GM19043 (cell line): ENCODE results near the gene AGER.
"Not testable (repeated sequence)": the region's sequence is repeated elsewhere in the genome, so short reads cannot be mapped to it uniquely, and the experiment has no call there.

Source experiments
- ATAC-seq: cut with Tn5 transposase; IDR thresholded peaks from one replicate; pipeline ENCODE4 v1.9.1; 2021; ENCODE audit warnings: low read depth; ENCODE audit not compliant: unreplicated experiment

AGER gene

DNA sequence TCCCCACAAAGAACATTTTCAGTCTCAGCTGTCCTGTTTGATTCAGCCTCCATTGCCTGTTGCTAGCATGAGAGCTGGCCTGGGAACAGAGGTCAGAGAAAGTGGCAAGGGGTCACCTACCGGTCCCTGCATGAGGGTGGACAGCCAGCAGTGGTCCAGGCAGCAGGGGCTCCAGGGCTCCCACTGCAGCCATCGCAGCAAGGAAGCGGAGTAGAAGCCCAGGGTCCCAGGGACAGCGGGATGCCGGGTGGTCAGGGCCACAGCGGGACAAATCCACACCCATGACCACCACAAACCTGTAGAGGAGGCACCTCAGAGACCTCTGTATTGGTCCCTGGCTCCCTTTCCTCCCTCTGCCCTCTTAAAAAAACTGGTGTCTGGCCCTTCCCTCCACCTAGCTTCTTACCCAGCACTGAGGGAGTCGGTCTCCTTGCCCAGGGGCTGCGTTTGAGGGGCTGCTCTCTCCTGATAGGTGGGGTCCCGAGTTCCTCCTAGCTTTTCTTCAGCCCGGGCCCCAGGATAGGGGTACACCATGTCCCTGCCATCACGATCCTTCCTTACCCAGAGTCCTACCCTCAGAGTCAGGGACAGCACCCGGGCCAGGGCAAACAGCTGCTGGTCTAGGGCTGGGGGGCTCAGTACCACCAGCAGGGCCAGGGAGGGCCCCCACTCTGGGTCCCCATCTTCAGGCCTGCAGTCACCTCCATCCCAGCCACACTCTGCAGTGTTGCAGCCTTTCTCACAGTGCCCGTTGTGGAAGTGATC, 16.8 kb upstream of the AGER start:
- ATAC-seq, result no peak

DNA sequence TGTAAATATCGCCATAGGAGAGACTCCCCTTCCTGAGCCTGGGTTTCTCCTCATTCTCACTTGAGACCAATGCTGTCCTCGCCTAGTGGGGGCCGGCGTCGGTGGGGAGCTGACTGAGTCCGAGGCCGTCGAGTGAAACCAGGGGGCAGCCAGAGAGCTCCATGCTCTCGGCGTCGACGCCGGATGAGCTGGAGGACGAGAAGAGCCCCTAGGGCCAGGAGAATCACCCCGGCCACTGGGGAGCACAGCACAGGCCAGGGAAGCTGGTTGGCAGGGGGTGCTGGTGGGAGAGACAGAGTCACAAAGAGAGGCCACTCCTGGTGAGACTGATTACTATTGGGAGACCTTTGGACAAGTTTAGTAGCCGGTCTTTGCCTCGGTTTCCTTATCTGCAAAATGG, 14.8 kb upstream of the AGER start:
- ATAC-seq, result no peak

DNA sequence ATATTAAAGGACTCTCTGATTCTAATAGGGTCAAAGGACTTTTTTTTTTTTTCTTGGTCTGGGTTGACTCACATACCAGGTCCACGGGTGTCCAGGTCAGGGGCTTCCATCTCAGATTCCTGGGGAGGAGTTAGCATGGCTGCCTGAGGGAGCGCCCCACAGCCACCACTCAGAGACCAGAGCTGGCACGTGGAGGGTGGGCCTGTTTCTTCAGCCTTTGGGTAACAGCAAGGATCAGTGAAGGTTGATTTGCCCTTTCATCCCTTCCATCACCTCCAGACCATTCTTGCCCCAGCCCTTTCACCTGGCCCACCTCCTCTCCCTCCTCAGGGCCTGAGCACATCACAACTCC, 14.3 kb upstream of the AGER start:
- ATAC-seq, result no peak

DNA sequence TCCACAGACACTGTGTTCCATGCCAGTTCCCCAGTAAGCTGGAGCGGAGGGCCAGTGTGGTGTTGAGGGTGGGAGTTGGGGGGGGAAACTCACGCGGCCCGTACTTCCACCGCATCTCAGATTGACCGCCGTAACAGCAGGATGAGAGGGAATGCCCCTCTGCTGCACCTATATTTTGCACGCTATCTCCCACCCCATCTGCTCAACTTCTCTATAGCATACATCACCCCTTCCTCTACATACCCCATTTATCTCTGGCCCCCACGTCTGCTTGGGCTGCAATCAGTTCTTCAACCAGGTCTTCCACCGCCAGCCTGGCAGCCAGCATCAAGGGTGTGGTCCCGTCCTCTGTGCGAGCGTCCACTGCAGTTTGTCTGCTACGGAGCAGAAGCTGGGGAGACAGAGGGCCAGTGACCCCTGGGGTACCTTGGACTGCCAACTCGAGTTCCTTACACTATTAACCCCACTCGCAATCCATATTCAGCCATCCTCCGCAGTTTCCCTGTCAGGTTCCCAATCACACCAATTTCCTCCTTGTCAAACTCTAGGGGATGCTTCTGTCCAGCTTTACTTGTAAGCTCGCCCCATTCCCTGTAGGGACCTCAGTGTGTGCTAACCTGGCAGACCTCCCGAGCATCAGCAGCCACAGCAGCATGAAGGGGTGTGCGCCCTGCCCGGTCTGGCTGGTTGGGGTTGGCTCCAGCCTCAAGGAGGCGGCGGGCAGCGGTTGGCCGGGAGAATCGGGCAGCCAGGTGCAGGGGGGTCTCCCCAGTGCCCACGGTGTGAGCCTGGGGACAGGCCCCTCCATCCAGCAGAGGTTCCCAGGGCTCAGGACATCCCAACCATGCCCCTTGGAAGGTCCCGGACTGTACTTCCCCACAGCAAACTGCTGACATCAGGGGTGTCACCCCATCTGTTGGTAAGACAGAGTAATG, 12.9 kb upstream of the AGER start:
- ATAC-seq, result no peak

DNA sequence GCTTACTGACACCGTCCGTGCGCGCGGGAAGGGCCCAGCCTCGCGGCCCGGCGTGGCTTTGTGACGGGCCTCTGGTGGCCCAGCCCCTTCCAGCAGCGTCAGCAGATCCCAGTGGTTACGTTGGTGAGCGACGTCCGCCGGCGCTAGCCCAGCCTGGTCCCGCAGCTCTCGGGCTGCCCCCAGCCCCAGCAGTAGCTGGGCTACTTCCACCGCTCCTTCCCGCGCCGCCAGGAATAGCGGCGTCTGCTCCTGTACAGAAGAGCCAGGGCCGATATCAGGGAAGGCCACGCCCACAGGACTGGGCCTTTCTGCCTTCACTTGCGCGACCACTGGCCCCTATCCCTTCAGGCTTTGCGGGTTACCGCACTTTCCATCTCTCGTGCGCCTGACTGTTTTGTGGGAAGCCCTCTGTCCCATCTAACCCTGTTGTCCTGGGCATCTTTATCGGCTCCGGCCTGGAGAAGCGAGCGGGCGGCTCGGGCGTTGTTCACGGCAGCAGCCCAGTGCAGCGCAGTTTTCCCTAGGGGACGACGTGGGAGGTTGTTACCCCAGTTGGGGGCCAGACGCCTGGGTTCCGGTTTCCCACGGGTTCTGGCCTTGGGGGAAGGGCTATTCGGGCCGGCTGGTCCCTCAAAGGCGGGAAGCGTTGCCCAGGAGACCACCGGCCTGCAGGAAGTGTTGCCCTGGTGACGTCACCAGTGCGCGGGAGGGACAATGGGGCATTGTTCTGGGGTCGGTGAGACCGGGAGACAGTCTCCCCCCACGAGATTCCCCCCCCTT, 12.0 kb upstream of the AGER start:
- peak; percentile 69 for ATAC-seq

DNA sequence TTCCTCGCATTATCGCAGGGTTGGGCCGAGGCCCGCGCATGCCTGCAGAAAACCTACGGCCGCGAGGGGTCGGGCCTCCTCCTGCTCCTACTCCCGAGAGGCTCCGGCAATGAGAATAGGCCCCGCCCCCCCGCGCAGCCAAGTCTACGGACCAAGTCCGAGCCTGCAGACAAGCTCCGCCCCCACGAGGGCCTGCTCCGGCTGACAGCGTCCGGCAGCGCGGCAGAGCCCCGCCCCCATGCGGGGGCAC, 11.5 kb upstream of the AGER start:
- no peak for ATAC-seq

DNA sequence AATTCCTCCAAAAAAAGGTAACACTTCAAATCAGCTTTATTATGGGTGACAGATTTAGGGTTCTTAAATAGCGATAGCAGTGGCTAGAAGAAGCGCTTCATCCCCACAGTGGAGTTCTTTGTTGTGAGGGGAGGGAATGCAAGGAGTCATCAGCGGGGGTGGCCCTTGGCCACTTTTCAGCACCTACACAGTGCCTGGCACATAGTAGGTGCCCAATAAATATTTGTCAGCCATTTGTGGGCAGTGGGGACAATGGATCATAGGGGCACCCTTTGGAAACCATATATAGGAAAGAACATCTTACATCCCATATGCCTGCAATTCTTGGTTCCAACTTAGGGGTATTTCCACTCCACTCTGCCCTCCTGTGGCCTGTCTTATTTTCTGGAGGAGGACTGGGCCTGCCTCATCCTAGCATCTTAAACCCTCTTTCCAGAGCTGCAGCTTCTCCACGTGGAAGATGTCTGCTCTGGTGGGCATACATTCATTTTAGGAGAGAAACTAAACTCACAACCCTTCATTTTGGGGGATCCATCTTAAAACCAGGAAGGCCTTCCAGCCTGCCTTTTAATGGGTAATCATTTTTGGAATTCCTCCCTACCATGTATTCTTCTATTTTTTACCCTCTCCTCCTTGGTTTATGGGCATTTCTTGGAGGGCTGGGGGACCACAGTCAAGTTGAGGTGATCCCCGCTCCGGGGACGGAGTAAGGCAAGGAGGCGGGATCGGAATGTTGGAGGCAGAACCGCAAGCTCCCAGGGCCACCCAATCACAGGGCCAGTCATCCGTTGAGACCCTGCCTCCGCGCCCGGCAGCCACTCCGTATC, 11.0 kb upstream of the AGER start:
- no peak for ATAC-seq

DNA sequence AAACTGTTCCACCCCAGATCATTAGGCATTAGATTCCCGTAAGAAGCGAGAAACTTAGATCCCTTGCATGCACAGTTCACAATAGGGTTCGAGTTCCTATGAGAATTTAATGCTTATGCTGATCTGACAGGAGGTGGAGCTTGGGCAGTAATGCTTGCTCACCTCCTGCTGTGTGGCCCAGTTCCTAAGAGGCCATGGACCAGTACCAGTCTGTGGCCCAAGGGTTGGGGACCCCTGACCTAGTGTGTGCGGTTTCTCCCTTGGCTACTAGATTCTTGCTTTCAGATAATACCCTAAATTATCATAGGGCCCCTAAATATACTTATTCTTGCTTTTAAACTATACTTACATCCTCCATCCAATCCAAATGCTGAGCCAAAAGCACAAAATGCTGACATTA, 10.3 kb upstream of the AGER start:
- ATAC-seq, result no peak

DNA sequence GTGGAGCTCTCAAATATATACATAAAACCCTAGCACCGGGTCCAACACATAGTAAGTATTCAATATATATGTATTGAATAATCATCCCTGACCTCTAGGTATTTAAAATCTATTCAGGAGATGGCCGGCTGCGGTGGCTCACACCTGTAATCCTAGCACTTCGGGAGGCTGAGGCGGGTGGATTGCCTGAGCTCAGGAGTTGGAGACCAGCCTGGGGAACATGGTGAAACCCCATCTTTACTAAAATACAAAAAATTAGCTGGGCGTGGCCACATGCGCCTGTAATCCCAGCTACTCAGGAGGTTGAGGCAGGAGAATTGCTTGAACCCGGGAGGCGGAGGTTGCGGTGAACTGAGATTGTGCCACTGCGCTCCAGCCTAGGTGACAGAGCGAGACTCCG, 9.0 kb upstream of the AGER start:
- not testable (repeated sequence) for ATAC-seq

DNA sequence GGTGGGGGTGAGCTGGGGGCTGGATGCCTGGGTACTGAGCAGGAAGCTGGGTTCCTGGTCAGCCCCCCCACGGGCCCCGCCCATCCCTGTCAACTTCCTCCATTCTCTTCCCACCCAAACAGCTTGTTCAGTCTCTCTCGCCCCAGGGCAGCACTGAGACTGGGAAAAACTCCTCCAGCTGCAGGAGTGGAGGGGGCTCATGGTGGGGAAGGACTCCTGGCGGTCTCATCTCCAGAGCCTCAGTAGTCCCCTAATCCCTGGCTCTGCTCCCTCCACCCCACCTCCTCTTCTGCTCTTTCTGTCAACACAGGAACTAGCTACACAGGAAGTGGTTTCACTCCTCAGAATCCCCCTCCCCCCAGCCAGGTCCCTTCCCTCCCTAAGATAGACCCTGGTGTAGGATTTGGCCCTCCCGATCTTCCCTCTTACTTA, 8.6 kb upstream of the AGER start, which contains the start of gene GPSM3:
Gene GPSM3 (minus strand): TSS at position 36 of the 432 bp plus-strand sequence. CDS start 130 bp downstream, outside the sequence.
- ATAC-seq, result no peak

DNA sequence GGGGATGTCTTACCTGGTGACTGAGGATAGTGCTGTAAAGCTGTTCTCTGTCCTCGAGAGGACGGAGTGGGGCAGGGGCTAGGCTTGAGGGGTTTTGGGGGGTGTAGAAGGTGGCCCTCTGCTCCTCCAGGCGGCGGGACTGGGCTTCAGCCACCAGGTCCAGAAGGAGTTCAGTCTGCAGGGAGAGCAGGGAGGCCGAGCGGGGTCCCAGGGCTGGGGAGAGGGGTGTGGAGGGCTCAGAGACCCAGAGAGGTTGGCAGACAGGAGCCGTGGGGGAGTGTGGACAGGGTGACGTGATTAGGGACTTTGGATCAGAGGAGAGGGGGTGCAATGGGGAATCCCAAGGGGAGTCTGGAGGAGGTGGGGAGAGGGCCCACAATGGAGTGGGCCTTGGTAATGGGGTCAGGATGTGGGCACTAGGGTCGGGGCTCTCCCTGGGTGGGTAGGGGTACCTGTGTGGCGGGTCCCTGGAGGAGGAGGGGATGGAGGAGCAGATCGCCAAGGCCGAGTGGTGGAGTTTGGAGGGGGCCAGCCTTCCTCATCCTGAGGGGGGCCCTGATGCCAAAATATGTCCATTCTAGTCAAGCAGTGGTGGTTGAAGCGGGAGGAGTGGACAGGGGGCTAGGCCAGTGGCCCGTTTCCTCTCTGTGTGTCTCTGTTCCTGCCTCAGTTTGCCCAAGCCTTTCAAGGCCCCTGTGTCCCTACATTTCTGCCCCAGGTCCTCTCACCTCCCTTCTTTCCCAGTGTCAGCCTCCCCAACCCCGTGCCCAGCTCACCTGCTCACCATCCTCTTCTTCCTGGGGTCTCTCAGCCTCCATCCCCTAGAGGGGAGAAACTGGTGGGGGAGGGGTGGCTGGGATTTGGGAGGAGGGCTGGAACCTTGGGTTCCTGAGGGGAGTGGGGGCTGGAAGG, 7.9 kb upstream of the AGER start:
- no peak for ATAC-seq

DNA sequence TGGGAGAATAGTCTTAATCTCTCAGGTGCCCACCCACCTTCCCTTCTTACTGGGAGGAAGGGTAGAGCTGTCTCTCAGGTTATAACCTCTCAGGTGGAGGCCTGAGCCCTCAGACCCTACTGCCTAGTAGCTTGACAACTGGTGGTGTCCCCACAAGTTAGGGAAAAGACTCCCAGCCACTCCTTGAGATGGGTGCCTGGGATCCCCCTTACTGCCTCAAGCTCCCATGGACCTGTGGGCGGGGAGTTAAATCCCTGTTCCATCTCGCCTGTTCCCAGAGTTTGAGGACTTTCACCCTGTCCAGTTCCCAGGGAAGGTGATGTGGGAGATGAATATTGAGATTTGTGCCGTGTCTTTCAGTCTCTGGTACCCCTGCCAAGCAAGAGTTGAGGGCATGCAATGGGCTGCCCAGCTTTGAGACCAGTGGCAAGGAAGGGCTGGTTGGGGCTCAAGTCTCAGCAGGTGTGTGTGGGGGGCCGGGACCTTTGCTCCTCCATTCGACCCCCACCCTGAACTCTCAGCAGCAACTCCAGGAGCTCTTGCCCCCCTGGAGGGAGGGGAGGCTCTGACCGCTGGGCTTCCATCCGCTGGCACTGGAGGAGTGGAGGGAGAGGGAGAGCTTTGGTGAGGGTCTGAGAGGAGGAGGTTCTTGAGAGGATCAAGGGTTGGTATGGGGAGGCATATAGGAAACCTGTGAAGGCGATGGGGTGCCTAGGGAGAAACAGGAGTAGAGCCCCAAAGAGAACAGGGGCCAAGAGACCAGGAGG, 7.0 kb upstream of the AGER start:
- ATAC-seq, result no peak

DNA sequence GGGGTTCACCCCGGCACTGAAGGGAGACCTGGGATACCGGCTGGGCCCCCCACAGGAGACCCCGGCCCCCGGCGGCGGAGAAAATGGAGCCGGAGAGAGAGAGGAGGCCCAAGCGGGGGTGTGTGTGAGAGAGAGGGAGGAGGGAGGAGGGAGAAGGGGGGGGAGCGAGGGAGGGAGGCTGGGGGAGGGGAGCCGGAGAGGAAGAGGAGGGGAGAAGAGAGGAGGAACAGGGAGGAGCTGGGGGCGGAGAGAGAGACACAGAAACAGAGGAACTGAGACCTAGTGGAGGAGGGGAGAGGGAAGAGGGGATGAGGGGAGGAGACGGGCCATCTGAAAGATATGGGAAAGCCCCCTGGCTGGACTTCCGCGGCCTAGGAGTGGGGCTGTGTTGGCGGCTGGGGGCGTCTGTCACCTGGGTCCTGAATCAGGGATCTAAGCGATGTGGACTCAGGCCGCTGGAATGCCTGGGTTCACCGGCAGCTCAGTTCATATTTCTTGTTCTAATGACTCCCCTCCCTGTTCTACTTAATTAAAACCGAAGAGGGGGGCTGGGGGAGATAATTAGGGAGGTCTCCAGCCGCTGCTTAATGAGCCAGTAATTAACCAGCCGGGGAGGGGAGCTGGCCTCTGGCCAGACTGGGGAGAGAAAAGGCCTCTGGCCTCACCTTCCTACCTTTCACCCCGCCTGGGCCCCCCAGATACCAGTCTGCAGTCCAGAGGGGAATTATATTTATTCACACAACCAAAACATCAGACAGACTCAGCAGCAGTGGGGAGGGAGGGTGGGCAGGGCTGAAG, 6.2 kb upstream of the AGER start, which contains the start of gene PBX2:
Gene PBX2 (minus strand): TSS at position 149 of the 798 bp plus-strand sequence. CDS start 287 bp downstream, outside the sequence.
- ATAC-seq, result peak; percentile 51

DNA sequence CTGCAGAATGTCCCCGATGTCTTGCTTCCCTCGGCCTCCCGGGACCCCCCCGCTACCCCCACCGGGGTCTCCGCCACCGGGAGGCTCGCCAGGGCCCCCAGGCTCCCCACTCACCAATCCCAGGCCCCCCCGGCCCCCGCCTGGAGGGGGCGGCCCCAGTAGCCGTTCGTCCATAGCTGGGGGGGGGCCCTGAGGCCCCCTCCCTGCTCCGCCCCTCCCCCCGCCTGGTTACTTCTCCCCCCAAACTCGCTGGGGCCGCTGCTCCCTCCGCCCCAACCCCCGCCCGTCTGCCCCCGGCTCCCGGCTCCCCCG, 5.6 kb upstream of the AGER start:
- no peak for ATAC-seq

DNA sequence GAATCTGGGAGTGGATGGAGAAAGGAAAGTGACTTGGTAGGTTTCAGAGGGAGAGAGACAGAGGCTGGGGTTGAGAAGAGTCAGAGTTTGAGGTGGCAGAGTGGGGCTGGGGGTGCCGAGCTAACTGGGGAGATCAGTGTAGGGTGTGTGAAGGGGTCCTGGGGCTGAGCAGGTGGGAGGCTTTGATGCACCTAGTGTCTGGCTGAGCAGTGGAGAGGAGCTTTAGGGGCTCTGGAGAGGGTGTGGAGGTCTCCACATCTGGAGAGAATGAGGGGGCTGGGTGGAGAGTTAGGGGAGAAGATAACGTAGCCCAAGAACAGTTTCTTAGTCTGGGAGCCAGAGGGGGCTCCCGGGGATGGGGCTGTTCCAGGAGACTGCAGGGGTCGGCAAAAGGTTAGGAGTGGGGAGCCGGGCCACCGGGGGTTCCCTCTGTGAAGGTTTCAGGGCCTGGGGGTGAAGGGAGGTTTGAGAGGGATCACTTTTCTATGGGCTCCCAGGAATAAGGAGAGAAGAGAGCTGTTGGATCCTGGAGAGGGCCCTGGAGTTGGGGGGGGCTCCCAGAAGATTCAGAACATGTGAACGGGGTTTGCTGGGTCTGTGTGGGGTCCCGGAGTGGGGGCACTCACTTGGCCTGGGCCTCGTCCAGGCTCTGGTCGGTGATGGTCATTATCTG, 5.2 kb upstream of the AGER start:
- no peak for ATAC-seq

DNA sequence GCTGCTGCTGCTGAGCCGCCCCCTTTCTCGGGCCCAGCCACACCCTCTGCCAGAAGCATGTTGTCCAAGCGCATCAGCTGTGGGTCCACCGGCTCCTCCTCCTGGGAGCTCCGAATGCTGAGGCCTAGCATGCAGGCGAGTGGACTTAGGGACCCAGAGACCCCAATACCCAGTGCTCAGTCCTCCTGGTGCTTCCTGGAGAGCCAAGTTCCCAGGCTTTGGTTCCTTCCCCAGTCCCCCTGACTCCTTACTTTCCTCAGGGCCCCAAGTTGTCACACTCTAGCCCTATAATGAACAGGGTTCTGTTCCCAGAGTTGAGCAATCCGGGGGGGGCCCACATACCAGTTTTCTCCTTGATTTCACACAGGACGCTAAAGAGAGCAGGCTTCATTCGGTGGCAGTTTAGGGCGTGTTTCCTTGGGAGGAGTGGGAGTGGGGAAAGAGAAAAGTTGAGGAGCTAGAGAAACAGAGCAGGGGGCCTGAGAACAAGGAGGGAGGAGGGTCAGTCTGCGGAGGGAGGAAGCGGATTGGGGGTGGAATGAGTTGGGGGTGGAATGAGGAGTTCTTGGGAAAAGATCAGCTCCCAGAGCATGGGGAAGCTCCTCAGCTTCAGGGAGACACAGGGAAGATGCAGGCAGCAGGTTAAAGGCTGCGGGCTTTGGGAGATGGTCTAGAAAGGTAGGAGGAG, 4.5 kb upstream of the AGER start:
- ATAC-seq, result no peak
